HuH-7.5 (cell line): ENCODE data around the gene AMFR.
"Not testable (repeated sequence)": the region's sequence is repeated elsewhere in the genome, so short reads cannot be mapped to it uniquely, and the experiment has no call there.

Experiments used
- DNase-seq: peaks from one replicate; pipeline ENCODE4 v3.0.0; 2011; ENCODE audit warnings: low spot score

Gene AMFR

GRCh38 chr16:56388209-56388608 lies 37.1 kb downstream of the AMFR start:
- no peak for DNase-seq

GRCh38 chr16:56387396-56387795 lies 37.9 kb downstream of the AMFR start:
- no peak for DNase-seq

- DNase-seq, result no peak
Observed at GRCh38 chr16:56384074-56384721, 41.1 kb downstream of the AMFR start.

GRCh38 chr16:56382901-56383355 lies 42.4 kb downstream of the AMFR start:
- DNase-seq, result peak; percentile 25

GRCh38 chr16:56382459-56382858 lies 42.9 kb downstream of the AMFR start:
- no peak for DNase-seq

GRCh38 chr16:56380778-56381485 lies 44.4 kb downstream of the AMFR start:
- not testable (repeated sequence) for DNase-seq

GRCh38 chr16:56379044-56379443 lies 46.3 kb downstream of the AMFR start:
- DNase-seq, result not testable (repeated sequence)

- DNase-seq, result not testable (repeated sequence)
Observed at GRCh38 chr16:56375792-56376191, 49.6 kb downstream of the AMFR start.

GRCh38 chr16:56373003-56373402 lies 52.3 kb downstream of the AMFR start:
- no peak for DNase-seq

- DNase-seq, result no peak
Observed at GRCh38 chr16:56372013-56372634, 53.2 kb downstream of the AMFR start.

GRCh38 chr16:56371660-56371937 lies 53.7 kb downstream of the AMFR start:
- DNase-seq, result no peak

GRCh38 chr16:56370875-56371659 lies 54.3 kb downstream of the AMFR start:
- DNase-seq, result no peak

- DNase-seq, result no peak
Observed at GRCh38 chr16:56370185-56370874, 55.0 kb downstream of the AMFR start.

- DNase-seq, result no peak
Observed at GRCh38 chr16:56369202-56369601, 56.1 kb downstream of the AMFR start.

- DNase-seq, result no peak
Observed at GRCh38 chr16:56368545-56368944, 56.8 kb downstream of the AMFR start.

GRCh38 chr16:56367764-56368163 lies 57.6 kb downstream of the AMFR start:
- no peak for DNase-seq

- no peak for DNase-seq
Observed at GRCh38 chr16:56366945-56367344, 58.4 kb downstream of the AMFR start.

- DNase-seq, result no peak
Observed at GRCh38 chr16:56365552-56365951, 59.8 kb downstream of the AMFR start.

GRCh38 chr16:56364865-56365264 lies 60.5 kb downstream of the AMFR start:
- no peak for DNase-seq

- no peak for DNase-seq
Observed at GRCh38 chr16:56363781-56364565, 61.4 kb downstream of the AMFR start.

- DNase-seq, result no peak
Observed at GRCh38 chr16:56363181-56363716, 62.1 kb downstream of the AMFR start.
